Osteoblast (primary cell): ENCODE results near the gene TOP2B. TPM values are rescaled to one million over a fixed set of nuclear protein-coding genes. Genes with fewer than 3 reads are reported as not detected.

Experiments
- DNase-seq: peaks from one replicate; pipeline ENCODE4 v3.0.0; 2011; ENCODE audit warnings: low spot score, mixed read lengths; ENCODE audit not compliant: insufficient read length; ENCODE audit errors: missing footprints
- H2AFZ ChIP-seq: 2 replicates; pipeline ENCODE4 v1.6.0; 2011; ENCODE audit warnings: mild to moderate bottlenecking, low read length
- H3K27ac ChIP-seq: 2 replicates; pipeline ENCODE4 v1.5.1; 2011; ENCODE audit warnings: mild to moderate bottlenecking, low read depth, low read length, moderate library complexity
- H3K27me3 ChIP-seq: 2 replicates; pipeline ENCODE4 v1.6.0; 2012; ENCODE audit warnings: mild to moderate bottlenecking, control low read depth, inconsistent platforms, low read length, moderate library complexity; ENCODE audit not compliant: insufficient read depth
- H3K36me3 ChIP-seq: 2 replicates; pipeline ENCODE4 v1.5.1; 2011; ENCODE audit warnings: mild to moderate bottlenecking, low read length, control low read depth, moderate library complexity; ENCODE audit not compliant: insufficient read depth
- H3K4me1 ChIP-seq: 2 replicates; pipeline ENCODE4 v1.5.1; 2011; ENCODE audit warnings: mild to moderate bottlenecking, low read length, control low read depth, moderate library complexity; ENCODE audit not compliant: insufficient read depth
- H3K4me2 ChIP-seq: 2 replicates; pipeline ENCODE4 v1.6.0; 2011; ENCODE audit warnings: mild to moderate bottlenecking, low read length; ENCODE audit not compliant: insufficient read depth
- H3K4me3 ChIP-seq: fragments of 200-600 bp; sonication (generic); 3 replicates; pipeline ENCODE4 v1.5.1; 2012; ENCODE audit warnings: mild to moderate bottlenecking, low read length, inconsistent platforms; ENCODE audit not compliant: insufficient read depth
- H3K79me2 ChIP-seq: 2 replicates; pipeline ENCODE4 v1.6.0; 2012; ENCODE audit warnings: mild to moderate bottlenecking, low read length, control low read depth, inconsistent platforms; ENCODE audit not compliant: insufficient read depth
- H3K9me3 ChIP-seq: 2 replicates; pipeline ENCODE4 v1.5.1; 2011; ENCODE audit warnings: low read depth, low read length, control low read depth
- H4K20me1 ChIP-seq: 2 replicates; pipeline ENCODE4 v1.6.0; 2012; ENCODE audit warnings: mild to moderate bottlenecking, low read length, control low read depth; ENCODE audit not compliant: insufficient read depth
- total RNA-seq: library from RNA; depleted of rRNA; stranded (reverse); fragments of >200 nt; gene quantifications from 2 replicates; pipeline ENCODE4 v1.2.3, GENCODE V29; 2012
- TF ChIP-seq, protein P1 (sequence below): IDR thresholded peaks from 2 replicates; pipeline ENCODE4 v1.5.1; 2011; ENCODE audit warnings: mild to moderate bottlenecking, low read depth, low read length, moderate library complexity; ENCODE audit errors: extremely low read depth

TOP2B gene
- total RNA-seq, 1 donor: 71.7 TPM

DNA sequence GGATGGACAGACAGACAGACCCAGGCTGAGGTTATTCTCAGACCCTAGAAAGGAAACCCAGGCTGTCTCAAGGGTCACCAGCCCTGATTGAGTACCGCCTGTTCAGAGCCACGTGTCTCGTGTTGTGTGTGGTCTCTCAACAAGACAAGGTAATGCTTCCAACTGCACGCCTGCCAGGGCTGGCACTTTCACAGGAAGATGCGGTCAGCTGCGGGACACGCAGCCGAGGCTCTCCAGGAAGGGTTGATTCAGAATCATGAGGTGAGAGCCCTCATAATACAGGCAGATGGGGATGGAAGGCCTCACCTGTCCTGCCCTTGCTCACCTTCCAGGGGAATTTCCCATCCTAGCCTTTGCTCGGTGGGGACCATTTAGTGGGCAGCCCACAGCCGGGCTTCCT, 81.4 kb downstream of the TOP2B start:
- TF ChIP-seq, protein P1, sequence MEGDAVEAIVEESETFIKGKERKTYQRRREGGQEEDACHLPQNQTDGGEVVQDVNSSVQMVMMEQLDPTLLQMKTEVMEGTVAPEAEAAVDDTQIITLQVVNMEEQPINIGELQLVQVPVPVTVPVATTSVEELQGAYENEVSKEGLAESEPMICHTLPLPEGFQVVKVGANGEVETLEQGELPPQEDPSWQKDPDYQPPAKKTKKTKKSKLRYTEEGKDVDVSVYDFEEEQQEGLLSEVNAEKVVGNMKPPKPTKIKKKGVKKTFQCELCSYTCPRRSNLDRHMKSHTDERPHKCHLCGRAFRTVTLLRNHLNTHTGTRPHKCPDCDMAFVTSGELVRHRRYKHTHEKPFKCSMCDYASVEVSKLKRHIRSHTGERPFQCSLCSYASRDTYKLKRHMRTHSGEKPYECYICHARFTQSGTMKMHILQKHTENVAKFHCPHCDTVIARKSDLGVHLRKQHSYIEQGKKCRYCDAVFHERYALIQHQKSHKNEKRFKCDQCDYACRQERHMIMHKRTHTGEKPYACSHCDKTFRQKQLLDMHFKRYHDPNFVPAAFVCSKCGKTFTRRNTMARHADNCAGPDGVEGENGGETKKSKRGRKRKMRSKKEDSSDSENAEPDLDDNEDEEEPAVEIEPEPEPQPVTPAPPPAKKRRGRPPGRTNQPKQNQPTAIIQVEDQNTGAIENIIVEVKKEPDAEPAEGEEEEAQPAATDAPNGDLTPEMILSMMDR: no peak
- no peak for DNase-seq
- no peak overlapping the region for H2AFZ ChIP-seq
- H3K4me1 ChIP-seq: peaks cover 12% of the 10 kb centered on the region
- H3K4me2 ChIP-seq: no peak overlapping the region
- H3K79me2 ChIP-seq: no peaks in the 10 kb centered on the region
- H3K27ac ChIP-seq: no peak overlapping the region
- peaks cover 9% of the 10 kb centered on the region for H3K36me3 ChIP-seq
- H3K9me3 ChIP-seq: peaks cover 5% of the 10 kb centered on the region
- H3K27me3 ChIP-seq: no peaks in the 10 kb centered on the region
- no peak overlapping the region for H3K4me3 ChIP-seq
- no peaks in the 10 kb centered on the region for H4K20me1 ChIP-seq

DNA sequence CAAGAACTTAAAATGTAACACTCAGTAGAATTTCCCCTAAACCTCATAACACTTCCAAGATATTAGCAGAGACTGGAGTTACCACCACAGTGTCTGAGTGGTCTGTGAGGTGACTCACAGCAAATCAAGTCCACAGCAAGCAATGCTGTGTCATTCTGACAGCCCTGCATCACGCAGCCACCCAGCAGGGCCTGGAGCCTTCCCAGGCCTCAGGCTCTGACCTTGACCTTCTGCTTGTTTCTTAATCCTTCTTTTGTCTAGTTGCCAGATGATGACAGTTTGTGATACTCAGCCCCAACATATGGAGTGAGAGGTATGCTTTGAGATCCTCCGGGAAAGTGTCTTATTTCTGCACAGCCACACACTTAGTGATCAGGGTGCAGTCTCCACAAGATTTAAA, 82.5 kb downstream of the TOP2B start:
- Histone ChIP-seq H3K27ac (peak overlapping the region; percentile 74), H2AFZ (no peak overlapping the region), H3K4me3 (no peak overlapping the region), H3K79me2 (no peaks in the 10 kb centered on the region), H3K36me3 (peaks cover 9% of the 10 kb centered on the region), H3K27me3 (no peaks in the 10 kb centered on the region), H3K9me3 (peaks cover 5% of the 10 kb centered on the region), H3K4me1 (peaks cover 9% of the 10 kb centered on the region), H4K20me1 (no peaks in the 10 kb centered on the region), H3K4me2 (no peak overlapping the region)
- TF ChIP-seq, protein P1: no peak
- DNase-seq: peak; percentile 91

DNA sequence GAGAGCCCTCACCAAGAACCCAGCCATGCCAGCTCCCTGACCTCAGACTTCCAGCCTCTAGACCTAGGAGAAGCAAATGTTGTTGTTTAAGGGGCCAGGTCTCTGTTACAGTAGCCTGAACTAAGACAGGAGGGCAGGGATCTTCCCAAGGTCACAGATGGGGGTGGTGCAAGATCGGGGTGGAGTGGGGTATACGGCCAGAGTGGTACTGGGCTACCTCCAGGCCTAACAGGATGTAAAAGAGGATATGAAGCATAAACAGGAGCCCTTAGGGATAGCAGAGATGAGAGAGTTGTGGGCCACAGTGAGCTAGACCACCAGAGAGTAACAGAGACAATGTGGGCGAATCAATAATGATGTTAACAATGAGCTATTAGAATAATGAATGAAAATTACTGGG, 82.9 kb downstream of the TOP2B start:
- H3K27me3 ChIP-seq: no peaks in the 10 kb centered on the region
- peak overlapping the region; percentile 74 for H3K27ac ChIP-seq
- DNase-seq: no peak
- H3K4me2 ChIP-seq: no peak overlapping the region
- peaks cover 5% of the 10 kb centered on the region for H3K9me3 ChIP-seq
- TF ChIP-seq, protein P1: no peak
- peaks cover 9% of the 10 kb centered on the region for H3K36me3 ChIP-seq
- H3K4me3 ChIP-seq: no peak overlapping the region
- H3K79me2 ChIP-seq: no peaks in the 10 kb centered on the region
- no peak overlapping the region for H2AFZ ChIP-seq
- H4K20me1 ChIP-seq: no peaks in the 10 kb centered on the region
- H3K4me1 ChIP-seq: peaks cover 9% of the 10 kb centered on the region

DNA sequence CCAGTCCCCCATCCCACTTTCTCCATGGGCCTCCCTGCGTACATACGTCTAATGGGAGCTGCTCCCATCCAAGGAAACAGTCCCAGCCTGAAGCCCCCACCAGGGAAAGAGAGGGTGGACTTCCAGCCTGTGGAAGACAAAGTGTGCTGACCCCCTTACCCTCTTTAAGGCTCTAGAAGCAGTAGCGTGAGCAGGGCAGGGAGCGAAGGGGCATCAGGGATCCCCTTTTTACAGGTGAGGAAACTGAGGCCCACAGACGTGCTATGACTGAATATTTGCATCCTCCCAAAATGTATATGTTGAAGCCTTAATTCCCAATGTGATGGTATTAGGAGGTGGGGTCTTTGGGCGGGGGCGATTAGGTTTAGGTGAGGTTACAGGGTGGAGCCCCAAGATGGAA, 83.4 kb downstream of the TOP2B start:
- Histone ChIP-seq H3K4me1 (peaks cover 9% of the 10 kb centered on the region), H3K36me3 (peaks cover 9% of the 10 kb centered on the region), H2AFZ (no peak overlapping the region), H3K27ac (peak overlapping the region; percentile 74), H3K79me2 (no peaks in the 10 kb centered on the region), H3K9me3 (peaks cover 5% of the 10 kb centered on the region), H3K4me3 (no peak overlapping the region), H3K27me3 (no peaks in the 10 kb centered on the region), H3K4me2 (no peak overlapping the region), H4K20me1 (no peaks in the 10 kb centered on the region)
- no peak for DNase-seq
- TF ChIP-seq, protein P1: no peak
